Hematopoietic multipotent progenitor cell treated with erythropoietin and hydrocortisone succinate and interleukin-3 and kit ligand, for 17 days (in vitro differentiated cells): ENCODE results near the gene ARPC1A.
"Not testable (repeated sequence)": the region's sequence is repeated elsewhere in the genome, so short reads cannot be mapped to it uniquely, and the experiment has no call there.

Source experiments
- DNase-seq: peaks from one replicate; pipeline ENCODE4 v3.0.0-alpha.2; 2015; ENCODE audit warnings: low spot score

ARPC1A gene

GRCh38 chr7:99371376-99371920 is 45.8 kb downstream of the ARPC1A start:
- no peak for DNase-seq

GRCh38 chr7:99372275-99373090 is 46.8 kb downstream of the ARPC1A start:
- DNase-seq: no peak

DNA sequence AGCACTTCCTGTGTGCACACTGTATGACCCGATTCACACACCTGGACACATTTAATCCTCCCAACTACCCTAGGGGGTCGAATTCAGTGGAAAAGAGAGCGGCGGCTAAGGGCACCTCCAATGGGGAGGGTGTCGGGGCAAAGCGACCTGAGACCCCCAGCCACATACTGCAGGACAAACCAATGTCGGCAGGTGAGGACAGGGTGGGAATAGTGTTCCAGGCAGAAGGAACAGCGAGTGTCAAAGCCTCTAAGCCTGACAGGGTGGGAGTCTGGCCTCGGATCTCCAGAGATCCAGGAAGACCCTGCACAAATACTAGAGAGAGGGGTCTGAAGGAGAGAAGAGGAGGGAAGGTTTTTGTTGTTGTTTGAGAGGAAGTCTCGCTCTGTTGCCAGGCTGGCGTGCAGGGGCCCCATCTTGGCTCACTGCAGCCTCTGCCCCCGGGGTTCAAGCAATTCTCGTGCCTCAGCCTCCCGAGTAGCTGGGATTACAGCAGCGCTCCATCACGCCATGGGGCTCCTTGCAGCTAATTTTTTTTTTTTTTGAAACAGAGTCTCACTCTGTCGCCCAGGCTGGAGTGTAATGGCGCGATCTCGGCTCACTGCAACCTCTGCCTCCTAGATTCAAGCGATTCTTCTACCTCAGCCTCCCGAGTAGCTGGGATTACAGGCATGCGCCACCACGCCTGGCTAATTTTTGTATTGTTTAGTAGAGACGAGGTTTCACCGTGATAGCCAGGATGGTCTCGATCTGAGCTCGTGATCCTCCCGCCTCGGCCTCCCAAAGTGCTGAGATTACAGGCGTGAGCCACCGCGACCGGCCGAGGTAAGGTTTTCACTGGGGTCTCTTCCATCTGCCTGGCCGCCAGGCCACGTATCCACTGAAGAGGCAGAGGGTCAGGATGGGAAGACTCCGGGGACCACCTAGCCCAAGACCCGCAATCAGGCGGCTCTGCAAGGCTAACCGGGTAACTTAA is 47.7 kb downstream of the ARPC1A start:
- DNase-seq: no peak

- no peak for DNase-seq
Measured at GRCh38 chr7:99374111-99375064, 48.7 kb downstream of the ARPC1A start, which contains the start of gene ARPC1B. Gene ARPC1B (plus strand): TSS chr7:99374730. CDS start chr7:99385715, 10,985 bp downstream.

GRCh38 chr7:99375070-99375807 is 49.5 kb downstream of the ARPC1A start:
- peak; percentile 66 for DNase-seq

DNA sequence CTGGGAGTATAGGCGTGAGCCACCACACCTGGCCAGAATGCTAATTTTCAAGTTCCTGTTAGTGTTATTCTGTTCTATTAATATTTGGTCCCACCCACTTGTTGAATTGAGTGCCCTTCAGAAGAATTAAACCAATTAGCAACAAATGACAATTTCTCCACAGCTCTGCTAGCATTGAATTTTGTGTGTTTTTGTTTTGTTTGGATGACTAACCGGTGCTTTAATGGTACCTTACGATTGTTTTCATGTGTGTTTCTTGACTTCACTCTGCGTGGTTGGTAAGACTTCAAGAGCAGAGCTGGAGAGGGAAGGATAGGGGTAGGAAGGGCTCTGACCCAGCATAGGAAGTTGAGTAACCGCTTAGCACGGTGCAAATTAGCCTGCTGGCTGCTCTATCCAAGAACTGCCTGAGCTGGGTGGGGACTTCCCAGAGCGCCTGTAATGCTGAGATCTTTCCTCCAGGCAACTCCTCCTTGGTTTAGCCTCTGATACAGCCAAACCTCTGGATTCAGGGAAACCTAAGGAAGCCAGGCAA is 53.4 kb downstream of the ARPC1A start:
- peak; percentile 53 for DNase-seq

- DNase-seq: not testable (repeated sequence)
Measured at GRCh38 chr7:99379693-99380031, 54.0 kb downstream of the ARPC1A start.

DNA sequence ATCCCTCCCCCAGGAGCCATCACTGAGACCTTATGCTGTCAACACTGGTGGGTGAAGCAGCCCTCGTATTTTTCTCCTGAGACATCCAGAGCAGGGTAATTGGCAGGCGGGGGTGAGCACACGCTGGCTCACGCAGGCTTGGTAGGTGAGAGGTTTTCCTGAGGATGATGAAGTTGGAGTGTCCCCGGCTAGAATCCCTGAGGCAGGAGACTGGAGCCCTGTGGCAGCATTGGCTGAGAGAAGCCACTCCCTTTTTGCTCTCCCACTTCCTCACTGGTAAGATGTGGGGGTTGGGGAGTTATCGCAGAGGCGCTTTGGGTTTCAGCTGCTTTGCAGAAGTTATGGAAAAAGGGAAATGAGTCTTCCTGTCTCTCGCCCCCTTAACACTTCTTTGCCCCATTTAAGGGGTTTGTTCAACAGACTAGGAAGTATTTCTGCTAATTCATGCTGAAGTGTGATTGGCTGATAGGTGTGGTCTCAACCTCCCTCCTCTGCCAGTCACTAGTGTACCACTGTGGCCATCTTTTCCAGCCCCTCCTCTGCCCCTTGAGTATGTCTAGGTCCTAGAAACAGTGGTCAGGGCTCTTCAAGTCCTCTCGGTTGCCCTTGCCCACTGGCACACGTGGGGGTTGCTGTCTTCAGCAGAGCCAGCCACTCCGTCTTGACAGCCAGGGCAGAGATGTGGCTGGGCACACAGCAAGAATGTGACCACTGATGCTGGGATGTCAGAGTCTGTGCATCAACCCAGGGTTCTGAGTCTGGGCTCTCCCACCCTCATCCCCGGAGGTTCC is 54.5 kb downstream of the ARPC1A start:
- peak; percentile 60 for DNase-seq

- no peak for DNase-seq
Measured at GRCh38 chr7:99380823-99381663, 55.3 kb downstream of the ARPC1A start.

DNA sequence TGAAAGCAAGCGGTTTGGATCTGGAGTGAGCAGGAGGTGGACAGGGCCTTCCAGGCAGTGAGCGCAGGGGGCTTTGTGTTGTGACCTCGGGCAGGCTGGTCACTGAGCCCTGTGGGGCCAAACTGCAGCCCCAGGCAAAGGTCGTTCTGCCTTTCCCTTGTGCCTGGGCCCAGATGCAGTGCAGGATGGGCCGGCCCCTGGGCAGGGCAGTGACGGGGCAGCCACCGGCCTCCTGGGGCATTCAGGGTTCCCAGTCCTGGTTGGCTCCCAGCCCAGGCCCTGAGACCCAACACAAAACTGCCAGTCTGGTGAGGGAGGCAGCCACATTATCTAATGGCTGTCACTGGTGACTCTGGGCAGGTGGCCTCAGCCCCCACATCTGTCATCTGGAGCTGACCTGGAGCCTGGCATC is 56.0 kb downstream of the ARPC1A start:
- DNase-seq: no peak

- no peak for DNase-seq
Measured at GRCh38 chr7:99383203-99383602, 57.5 kb downstream of the ARPC1A start.

DNA sequence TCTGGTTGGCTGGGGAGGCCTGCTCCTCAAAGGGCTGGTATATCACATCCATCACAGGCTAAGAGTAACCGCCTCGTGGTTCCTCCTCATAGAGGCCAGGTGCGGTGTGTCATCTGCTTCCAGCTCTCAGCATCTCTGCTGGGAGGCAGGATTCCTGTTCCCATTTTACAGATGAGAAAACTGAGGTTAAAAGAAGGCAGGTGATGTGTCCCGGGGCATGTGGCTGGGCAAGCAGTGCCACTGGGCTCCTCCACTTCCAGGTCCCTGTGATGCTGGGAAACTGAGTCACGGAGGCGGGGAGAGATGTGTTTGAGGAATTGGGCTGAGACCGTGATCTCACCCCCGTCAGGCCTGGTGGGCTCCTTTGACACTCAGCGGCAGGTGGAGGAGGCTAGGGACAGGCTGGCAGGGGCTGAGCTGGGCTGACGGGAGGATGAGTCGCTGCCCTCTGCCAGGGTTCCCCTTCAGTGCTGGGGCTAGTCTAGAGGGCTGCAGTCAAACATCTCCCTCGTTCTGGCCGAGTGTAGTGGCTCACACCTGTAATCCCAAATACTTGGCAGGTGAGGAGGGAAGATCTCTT is 58.2 kb downstream of the ARPC1A start:
- no peak for DNase-seq

DNA sequence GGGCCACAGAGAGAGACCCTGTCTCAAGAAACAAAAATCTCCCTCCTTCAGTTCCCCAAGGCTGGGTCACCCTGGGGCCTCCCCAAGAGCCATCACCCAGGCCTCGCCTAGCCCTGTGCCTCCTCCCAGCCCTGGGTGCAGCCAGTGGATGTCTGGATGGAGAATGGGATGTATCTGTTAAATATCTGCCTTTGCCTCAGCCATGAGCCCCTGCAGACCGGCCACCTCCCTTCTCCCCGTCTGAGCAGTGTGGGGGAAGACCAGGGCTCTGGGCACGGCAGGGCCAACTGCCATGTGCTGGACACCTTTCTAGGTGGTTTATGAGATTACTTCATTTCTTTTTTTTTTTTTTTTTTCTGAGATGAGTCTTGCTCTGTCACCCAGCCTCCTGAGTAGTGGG is 58.8 kb downstream of the ARPC1A start:
- DNase-seq: no peak

DNA sequence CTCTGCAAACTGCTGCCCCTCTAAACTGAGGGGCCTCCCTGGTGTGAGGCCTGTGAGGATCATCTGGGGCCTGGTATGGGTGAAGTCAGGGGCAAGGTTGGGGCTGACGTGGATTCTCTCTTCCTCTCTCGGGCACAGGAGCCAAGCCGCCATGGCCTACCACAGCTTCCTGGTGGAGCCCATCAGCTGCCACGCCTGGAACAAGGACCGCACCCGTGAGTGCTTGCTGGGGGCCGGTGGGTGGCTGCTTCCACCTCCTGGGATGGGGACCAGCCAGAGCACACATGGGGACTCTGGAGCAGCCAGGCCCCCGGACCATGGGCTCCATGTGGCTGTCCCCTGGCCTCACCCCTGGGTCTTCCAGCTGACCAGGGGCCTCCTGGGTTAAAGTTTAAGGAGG is 59.9 kb downstream of the ARPC1A start:
- no peak for DNase-seq

- DNase-seq: peak; percentile 72
Measured at GRCh38 chr7:99386584-99387238, 61.0 kb downstream of the ARPC1A start.

GRCh38 chr7:99387239-99387635 is 61.5 kb downstream of the ARPC1A start:
- DNase-seq: not testable (repeated sequence)

- no peak for DNase-seq
Measured at GRCh38 chr7:99387912-99388311, 62.2 kb downstream of the ARPC1A start.

- no peak for DNase-seq
Measured at GRCh38 chr7:99389772-99390171, 64.1 kb downstream of the ARPC1A start.
